ENCODE measurements around the gene LDLRAD1.

DNA sequence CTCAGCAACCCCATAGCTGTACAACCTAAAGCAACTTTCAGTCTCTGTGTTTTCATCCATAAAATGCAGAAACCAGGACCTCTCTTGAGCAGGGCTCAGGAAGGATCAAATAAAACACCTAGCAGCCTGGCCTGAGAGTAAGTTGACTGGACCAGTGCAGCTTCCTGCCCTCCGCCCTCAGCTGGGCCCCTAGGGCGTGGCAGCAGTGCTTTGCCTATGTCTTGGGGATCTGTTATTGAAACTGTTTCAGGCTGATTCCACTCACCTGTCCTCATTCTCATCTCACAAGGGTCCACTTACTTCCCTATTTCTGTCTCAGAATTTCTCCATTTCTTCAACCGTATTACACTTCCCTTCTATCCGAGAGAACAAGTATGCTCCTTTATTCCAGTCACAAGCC is 54.5 kb downstream of the LDLRAD1 start:
- TF ChIP-seq, protein P1, sequence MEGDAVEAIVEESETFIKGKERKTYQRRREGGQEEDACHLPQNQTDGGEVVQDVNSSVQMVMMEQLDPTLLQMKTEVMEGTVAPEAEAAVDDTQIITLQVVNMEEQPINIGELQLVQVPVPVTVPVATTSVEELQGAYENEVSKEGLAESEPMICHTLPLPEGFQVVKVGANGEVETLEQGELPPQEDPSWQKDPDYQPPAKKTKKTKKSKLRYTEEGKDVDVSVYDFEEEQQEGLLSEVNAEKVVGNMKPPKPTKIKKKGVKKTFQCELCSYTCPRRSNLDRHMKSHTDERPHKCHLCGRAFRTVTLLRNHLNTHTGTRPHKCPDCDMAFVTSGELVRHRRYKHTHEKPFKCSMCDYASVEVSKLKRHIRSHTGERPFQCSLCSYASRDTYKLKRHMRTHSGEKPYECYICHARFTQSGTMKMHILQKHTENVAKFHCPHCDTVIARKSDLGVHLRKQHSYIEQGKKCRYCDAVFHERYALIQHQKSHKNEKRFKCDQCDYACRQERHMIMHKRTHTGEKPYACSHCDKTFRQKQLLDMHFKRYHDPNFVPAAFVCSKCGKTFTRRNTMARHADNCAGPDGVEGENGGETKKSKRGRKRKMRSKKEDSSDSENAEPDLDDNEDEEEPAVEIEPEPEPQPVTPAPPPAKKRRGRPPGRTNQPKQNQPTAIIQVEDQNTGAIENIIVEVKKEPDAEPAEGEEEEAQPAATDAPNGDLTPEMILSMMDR (IDR thresholded peaks at IDR 0.05), result no peak
- no peak for TF ChIP-seq POLR2A (IDR thresholded peaks at IDR 0.05)
